G401.6 (cell line): ENCODE data around the gene SLAIN2.
"Not testable (repeated sequence)": the region's sequence is repeated elsewhere in the genome, so short reads cannot be mapped to it uniquely, and the experiment has no call there.

ENCODE experiments used
- FAIRE-seq: peaks from 2 replicates; lab custom pipeline; 2012; peaks lifted over from hg19 to GRCh38; lab: Jason Lieb, UNC

SLAIN2 gene

DNA sequence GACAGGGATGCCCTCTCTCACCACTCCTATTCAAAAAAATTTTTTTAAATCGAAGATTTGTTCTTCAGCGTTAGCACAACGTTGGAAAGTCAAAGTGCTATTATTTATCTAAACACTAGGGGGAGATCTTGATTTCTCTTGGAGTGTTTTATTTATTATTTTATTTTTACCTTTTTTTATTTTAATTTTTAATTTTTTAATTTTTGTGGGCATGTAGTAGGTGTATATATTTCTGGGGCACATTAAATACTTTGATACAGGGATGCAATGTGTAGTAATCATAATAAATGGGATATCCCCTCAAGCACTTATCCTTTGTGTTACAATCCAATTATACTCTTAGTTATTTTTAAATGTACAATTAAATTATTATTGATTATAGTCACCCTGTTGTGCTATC, 104.4 kb downstream of the SLAIN2 start:
- peak; percentile 95 for FAIRE-seq

DNA sequence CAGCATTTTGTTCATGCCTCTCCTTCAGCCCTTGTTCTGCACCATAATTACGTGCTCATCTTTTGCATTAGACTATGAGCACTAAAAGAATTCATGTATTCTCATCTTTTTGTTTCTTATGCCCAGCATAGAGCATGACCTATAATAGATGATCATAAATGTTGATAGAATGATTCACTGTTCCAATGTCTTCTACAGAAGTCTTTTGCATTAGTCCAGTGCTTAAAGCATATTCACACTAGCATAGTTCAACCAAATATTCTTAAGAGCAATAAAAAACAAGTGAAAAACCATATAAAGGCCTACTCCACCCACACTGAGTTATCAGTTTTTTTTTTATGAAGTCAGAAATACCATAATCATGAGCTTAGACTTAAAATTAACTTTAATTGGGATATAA, 105.3 kb downstream of the SLAIN2 start:
- no peak for FAIRE-seq

DNA sequence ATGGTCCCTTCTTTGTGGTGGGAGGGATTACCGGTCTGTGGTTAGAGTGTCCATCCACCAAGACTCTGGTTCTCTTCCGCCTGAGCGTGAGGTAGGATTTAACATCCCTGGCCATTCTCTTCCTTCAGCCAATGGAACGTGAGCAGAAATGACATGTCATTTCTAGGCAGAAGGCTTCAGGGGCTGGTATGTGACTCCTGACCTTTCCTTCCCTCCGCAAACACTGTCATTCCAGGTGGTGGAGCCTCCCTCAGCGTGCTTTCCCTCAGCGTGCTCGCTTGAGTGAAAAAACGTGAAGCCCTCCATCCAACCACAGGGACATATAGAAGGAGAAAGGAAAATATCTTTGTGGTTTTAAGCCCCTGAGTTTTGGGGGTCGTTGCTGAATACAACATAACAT, 107.8 kb downstream of the SLAIN2 start:
- no peak for FAIRE-seq

DNA sequence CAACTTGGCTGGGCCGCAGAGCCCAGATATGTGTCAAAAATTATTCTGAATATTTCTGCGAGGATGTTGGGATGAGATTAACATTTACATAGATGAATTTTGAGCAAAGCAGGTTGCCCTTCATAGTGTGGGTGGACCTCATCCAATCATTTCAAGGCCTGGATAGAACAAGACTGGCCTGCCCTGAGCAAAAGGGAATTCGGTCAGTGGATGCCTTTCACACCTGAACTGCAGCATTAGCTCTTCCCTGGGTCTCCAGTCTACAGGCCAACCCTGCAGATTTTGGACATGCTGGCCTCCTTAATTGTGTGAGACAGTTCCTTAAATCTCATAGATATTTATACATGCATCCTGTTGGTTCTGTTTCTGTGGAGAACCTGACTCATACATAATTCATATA, 109.4 kb downstream of the SLAIN2 start:
- no peak for FAIRE-seq

DNA sequence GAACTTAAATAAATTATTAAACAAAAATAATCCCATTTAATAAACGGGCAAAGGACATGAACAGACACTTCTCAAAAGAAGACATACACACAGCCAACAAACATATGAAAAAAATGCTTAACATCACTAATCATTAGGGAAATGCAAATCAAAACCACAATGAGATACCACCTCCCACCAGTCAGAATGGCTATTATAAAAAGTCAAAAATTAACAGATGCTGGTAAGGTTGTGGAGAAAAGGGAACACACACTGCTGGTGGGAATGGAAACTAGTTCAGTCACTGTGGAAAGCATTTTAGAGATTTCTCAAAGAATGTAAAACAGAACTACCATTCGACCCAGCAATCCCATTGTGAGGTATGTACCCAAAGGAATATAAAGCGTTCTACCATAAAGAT, 110.3 kb downstream of the SLAIN2 start:
- FAIRE-seq = not testable (repeated sequence)

DNA sequence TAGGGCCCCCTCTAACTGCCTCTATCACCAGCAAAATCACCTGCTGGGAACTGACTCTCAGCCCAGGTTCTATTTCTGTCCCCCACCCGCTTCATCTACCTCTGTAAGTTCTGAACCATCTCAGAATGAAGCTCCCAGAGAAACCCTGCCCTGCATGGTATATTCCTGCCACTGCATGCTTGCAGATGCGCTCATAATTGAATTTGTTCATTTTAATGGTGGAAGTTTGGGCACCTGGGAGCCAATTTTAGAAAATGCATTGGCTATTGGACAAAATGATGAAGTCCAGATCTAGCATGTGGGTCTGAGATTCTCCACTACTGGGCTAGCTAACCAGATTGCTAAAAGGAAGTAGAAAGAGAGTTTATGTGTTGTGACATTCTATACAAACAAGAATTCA, 113.3 kb downstream of the SLAIN2 start:
- no peak for FAIRE-seq

DNA sequence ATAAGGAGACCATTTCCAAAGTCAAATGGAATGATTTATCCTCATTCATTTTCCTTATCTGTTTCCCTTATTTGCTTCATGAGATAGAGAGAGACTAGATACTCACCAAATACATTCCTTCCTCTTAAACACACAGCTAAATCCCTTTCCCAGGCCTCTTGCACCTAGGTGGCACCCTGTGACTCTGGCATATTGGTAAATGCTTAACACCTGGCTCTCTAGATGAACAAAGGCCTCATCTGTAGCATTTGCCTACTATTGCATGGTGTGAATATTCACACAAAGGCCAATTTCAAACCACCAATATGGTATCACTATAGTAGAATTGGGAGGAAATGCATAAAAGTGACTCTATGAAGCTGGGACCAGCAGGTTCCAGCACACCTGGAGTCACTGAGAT, 119.7 kb downstream of the SLAIN2 start:
- no peak for FAIRE-seq

DNA sequence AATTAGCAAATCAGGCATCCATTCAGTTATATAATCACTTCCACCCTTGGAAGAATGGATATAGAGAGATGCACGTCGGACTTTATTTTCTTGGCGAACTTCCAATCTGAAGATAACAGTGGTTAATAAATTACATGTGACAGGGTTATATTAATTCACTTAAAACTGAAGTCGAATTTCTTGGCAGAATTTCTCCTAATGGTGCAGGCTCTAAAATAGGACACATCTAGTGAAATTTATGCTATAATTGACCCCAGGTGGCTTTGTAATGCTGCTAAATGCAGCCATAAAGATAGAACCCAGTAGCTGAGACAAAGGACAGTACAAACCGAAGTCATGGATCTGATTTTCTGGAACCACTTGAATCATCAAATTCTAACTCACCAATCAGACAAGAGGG, 121.0 kb downstream of the SLAIN2 start:
- no peak for FAIRE-seq

DNA sequence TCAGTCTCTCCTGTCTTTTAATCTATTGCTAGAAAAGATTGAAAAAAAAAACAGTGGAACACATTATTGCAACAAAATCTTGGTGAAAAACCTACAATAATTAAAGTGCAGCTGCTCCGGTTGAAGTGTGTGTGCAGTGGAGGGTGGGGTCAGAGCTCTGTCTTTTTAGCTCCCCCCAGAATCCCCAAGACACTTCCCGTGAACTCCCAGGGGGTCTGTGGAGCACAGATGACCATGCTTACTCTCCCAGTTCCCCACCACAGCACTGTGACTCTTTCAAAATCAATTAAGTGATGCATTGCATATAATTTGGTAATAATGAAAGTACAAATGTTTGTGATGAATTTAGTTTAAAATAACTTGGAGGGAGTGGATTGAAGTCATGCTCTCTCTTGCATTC, 126.1 kb downstream of the SLAIN2 start:
- FAIRE-seq = no peak

DNA sequence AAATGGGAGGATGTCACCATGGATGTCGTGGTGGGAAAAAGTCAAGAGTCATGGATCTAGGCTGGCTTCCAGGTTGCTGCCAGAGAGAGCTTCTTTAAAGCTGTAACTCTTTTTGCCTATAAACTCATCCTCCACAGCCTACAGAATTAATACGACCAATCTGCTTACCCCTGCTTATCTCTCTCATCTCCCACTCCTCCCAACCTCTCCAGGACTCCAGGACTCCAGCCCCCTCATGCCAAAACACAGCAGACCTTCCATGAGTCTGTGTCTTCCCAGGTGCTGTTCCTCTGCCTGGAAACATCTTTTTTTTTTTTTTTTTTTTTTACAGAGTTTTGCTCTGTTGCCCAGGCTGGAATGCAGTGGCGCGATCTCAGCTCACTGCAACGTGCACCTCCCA, 126.6 kb downstream of the SLAIN2 start:
- no peak for FAIRE-seq

DNA sequence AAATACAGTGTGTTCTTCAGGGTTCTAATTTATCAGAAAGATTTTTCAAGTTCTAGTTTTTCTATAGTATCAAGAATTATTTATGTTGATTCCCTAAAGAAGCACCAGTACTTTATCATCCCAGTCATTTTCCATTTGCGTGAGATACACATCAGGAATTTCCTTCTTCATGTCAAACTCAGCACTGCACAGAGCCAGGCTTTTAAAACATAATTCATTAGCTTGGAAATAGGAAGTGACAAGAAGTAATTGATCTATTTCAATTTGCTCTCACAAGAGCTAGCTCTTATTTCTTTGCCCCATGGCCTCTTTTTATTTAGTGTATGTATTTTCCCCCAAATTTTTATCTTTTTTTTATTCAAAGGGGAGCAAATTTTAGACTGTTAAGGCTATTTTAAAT, 128.8 kb downstream of the SLAIN2 start:
- no peak for FAIRE-seq

DNA sequence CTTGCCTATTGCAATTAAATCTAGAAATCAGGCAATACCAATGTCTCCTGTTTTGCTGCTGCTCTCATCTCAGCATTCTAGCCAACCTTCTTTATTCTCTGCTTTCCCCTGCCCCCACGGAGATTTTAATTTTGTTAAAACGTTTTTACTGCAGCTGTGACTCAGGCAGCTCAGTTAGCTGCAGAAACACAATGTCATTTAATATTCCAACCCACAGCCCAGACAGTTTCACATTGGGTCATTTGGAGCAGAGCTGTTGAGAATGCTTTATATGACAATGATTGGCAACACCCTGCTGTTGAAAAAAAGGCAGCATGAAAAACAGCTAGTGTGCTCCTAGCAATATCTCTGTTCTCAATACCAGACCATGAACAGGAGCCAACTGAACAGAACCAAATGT, 129.2 kb downstream of the SLAIN2 start:
- FAIRE-seq = no peak

DNA sequence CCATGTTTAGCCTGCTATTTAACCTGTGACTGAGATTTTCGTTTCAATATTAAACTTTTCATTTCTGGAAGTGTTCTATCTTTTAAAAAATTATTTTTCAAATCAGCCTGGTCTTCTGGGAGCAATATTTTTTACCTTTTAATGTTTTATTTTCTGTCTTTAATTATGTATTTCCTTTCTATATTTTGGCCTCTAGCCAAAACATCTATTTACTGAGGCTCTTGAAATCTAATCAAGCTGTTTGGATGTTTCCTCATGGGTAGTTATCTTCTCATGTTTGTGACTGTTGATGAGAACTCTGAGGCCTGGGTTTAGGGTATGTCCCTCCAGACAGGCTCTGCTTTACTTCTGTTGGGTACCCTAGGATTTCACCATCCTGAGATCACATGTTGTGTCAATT, 131.5 kb downstream of the SLAIN2 start:
- FAIRE-seq = peak; percentile 39

DNA sequence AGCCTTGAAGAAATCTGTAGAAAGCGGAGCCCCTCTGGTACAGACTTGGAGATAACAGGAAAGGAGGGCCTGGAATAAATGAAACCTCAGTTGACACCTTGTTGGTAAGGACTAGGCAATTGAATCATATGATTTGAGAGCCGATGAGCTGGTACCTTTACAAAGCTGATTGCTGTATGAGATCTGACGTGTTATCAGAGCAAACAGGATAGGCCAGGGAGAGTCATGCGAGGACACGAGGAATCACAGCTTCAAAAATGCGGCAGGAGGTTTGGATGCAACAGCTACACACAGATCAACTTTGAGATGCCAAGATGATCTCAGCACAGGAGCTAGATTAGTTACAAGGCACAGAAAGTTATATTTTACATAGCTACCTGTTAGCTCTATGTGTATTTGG, 134.4 kb downstream of the SLAIN2 start:
- FAIRE-seq = no peak
